Stimulated activated CD8-positive, alpha-beta memory T cell treated with anti-CD3 and anti-CD28 coated beads, Interleukin-4, amount 100 ng/mL, for 48 hours (primary cell): ENCODE measurements around the gene RUNX1.

Source experiments
- DNase-seq: peaks from one replicate; pipeline ENCODE4 v3.0.0-alpha.2; 2020

The RUNX1 gene

DNA sequence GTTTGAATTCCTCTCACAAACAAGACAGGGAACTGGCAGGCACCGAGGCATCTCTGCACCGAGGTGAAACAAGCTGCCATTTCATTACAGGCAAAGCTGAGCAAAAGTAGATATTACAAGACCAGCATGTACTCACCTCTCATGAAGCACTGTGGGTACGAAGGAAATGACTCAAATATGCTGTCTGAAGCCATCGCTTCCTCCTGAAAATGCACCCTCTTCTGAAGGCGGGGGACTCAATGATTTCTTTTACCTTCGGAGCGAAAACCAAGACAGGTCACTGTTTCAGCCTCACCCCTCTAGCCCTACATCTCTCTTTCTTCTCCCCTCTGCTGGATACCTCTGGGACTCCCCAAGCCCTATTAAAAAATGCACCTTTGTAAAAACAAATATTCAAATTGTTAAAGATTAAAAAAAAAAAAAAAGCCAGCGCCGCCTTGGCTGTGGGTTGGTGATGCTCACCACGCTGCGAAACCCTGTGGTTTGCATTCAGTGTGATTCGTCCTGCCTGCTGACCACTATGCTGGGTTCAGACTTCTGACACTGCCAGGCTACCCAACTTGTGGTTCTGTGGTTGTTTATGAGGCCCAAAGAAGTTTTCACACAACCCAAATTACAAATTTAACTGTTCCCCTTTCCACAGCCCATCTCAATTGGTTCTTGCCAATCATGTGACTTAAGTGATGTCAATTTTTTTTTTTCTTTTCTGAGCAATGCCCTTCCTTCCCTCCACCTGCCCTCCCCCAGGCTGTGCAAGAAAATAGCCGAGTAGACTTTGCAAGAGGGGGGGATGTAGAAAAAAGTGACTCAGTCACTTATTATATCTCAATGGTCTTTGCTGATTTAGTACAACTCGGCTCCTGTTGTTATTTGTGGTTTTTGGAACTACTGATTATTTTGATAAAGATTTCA lies at the start of gene RUNX1:
Gene RUNX1 (minus strand): TSS at position 597 of the 912 bp plus-strand sequence.
- DNase-seq: peak; percentile 86

DNA sequence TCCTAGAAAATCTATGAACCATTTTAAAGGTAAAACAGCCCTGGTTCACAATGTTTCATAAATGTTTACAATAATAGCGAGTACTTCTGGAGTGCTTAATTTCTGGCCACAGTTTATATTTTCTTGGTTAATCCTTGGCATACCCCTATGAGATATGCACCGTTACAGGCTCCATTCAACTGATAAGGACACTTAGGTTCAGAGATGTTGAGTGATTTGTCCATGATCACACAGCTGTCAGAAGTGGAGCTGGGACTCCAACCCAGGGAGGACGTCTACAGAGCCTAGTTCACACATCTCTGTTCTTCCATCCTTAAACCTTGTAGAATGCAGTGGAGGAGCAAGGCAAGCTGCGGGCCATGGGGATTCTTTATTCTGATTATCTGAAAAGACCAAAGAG lies 48.4 kb upstream of the RUNX1 start:
- DNase-seq: no peak

- DNase-seq: no peak
Measured at GRCh38 chr21:35096959-35097358, 47.9 kb upstream of the RUNX1 start.

GRCh38 chr21:35095859-35096291 lies 46.8 kb upstream of the RUNX1 start:
- no peak for DNase-seq

- no peak for DNase-seq
Measured at GRCh38 chr21:35093514-35093913, 44.4 kb upstream of the RUNX1 start.

DNA sequence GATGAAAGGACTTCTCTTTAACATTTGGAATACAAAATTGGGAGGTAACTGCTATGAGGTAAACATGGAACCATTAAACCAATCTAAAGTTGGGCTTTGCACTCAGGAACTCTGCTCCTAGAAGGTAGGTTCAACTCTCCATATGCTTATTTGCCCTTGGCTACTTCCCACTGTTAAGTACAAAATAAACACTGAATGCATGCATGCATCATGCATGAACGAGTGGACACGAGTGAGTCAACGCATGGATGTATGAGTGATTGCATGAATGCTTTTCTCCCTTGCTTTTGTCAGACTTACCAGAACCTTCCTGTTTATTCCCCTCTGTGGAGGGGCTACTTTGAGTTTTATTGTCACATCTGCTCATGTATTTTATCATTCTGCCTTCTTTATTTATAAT lies 42.4 kb upstream of the RUNX1 start:
- DNase-seq: no peak

DNA sequence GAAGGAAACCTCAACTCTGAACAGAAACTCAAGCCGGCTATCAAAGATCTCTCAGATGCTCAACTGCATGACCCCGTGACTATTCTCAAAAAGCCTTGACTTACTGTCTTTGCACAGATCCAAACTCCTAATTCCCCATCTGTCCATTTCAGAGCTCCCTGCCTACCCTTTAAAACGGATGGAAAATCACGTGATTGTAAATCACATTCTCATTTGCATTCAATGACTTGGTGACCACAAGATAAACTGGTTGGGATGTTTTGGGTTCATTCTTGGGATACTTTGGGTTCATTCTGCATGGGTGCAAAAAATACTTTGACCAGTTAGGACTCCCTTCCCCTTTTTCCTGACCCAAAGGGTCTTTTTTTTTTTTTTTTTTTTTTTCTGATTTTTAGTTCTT lies 41.3 kb upstream of the RUNX1 start:
- no peak for DNase-seq

DNA sequence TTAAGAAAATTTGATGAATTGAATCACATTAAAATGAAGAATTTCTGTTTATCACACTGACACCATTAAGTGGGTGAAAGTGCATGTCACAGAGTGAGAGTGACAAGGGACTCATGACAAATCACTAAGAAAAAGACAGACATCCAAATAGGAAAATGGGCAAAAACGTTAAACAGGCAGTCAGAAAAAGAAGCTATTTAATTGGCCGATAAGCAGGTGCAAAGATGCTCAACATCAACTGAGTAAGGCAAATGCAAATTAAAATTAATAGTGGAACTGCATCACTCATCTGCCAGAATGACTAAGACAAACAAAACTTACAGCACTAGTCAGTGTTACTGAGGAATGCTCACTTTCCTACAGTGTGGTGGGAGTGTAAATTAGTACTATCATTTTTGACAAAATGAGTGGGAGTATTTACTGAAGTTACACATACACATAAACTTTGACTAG lies 39.2 kb upstream of the RUNX1 start:
- no peak for DNase-seq

DNA sequence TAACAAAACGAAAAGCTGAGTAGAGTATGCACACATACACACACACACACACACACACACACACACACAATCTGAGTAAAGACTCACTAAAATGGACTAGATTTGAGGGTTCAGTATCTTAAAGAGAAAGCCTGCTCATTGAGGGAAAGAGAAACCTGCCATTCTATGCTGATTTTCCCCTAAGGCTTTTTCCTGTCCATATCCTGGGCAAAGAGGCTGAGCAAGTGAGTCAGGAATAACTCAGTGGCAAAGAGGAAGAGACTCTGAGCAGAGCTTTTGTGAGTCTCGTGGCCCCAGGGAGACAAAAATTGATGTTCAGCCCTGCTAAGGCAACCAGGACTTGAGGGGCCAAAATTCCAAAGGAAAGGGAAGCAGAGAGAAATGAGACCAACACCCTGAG lies 37.3 kb upstream of the RUNX1 start:
- DNase-seq: no peak

DNA sequence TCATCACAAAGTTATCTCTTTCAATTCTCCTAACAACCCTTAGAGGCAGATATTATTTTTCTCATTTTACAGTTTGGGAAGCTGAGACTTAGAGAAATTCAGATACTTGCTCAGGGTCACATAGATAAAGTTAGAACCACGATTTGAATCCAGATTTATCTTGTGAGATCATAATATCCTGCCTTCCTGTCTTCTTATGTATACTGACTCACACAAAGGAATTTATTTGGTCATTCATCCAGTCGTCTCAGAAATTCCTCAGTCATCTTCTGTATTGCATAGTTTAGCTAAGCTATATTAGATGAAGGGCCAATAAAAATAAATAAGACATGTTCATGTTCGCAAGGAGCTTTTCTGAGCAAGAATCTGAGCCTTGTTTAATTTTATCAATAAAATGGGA lies 35.8 kb upstream of the RUNX1 start:
- no peak for DNase-seq

DNA sequence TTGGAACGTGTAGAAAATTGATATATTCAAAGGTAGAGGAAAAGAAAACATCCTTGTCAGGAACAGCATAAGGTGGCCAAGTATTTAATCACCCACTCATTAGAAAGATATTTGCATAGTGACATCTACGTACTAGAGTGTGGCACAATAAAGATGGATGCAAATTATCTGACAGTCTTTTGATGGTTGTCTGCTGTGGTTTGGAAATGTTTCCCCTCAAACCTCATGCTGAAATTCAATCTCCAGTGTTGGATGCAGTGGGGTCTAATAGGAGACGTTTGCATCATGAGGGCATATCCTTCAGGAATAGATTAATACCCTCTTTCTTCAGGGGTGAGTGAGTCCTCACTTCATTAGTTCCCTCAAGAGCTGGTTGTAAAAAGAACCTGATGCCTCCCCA lies 34.1 kb upstream of the RUNX1 start:
- no peak for DNase-seq

- DNase-seq: no peak
Measured at GRCh38 chr21:35081861-35082260, 32.8 kb upstream of the RUNX1 start.

DNA sequence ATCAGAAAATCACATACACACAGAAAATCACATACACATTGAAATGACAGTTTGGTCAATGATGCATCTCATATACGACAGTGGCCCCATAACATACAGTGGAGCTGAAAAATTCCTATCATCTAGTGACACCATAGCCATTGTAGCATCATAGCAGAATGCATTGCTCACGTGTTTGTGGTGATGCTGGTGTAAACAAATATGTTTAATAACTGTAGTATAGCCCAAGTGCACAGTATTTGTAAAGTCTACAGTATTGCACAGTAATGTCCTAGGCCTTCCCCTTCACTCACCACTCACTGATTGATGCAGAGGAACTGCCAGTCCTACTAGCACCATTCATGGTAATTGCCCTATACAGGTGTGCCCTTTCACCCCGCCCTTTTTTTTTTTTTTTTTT lies 30.1 kb upstream of the RUNX1 start:
- DNase-seq: no peak

DNA sequence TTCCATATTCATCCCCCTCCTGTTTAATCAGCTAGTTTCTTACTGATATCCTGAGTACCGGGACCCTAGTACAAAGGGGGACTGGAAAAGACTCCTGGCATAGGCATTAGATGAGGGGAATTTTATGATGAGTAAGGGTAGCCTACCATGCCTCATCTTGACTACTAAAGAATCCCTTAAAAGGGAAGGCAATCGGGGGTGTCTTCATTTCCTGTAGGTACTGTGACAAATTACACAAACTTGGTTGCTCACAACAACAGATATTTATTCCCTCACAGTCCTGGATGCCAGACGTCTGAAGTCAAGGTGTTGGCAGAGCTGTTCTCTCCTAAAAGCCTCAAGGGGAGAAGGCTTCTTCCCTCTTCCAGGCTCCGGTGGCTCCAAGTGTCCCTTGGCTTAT lies 28.9 kb upstream of the RUNX1 start:
- DNase-seq: no peak

DNA sequence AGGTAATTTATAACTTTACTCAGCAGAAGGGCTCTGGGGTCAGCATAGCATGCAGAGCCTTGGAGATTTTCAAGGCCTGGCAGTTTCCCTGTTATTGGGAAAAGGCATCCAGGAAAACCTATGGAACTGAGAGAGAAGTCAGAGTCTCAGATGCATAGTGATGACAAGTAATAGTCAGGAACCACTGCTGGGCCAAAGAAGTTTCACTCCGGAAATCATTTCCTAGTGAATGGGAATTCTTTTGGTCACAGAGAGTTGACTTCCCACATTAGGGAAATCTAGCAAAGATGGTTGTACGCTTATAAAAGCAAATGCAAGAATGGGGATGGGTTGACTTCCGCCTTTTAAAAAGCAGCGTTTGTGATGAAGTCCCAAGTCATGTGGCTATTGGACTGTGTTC lies 28.4 kb upstream of the RUNX1 start:
- DNase-seq: no peak

- DNase-seq: no peak
Measured at GRCh38 chr21:35075546-35075945, 26.4 kb upstream of the RUNX1 start.

DNA sequence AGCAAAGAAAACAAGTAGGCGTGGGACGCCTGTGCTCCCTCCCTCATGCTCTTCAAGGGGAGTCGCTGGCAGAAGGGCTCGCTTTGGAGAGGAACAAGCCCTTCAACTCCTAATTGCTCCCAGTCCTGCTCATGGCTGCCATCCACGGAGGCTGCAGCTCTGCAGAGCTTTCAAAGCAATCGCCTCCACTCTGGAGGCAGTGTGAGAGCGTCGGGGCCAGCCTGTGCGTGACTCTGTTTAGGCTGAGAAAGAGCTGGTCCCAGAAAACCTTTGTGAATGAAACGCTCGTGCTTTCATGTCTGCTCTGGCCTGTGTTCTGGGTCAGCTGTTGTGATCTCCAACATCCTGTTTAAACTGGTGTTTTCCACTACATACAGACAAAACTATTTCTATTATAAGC lies 23.9 kb upstream of the RUNX1 start:
- DNase-seq: no peak

- DNase-seq: no peak
Measured at GRCh38 chr21:35072557-35072956, 23.5 kb upstream of the RUNX1 start.

DNA sequence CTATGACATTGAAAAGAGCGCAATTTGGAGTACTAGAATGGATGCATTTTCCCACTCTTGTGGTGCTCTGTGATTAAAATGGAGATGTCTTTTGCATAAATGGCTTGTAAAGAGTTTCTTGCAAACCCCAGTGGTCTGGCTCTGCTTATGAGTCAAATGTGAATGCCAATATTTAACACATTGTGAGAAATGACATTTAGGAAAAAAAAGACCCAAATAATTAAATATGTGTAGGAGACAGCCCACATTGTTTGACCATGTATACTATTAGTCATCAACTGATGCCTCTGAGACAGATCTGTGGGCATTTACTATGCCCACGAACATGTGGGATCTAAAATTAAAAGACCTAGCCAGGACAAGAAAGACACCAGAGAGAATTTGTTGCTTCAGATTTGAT lies 22.2 kb upstream of the RUNX1 start:
- no peak for DNase-seq

GRCh38 chr21:35070436-35070835 lies 21.3 kb upstream of the RUNX1 start:
- DNase-seq: no peak

- DNase-seq: no peak
Measured at GRCh38 chr21:35066824-35067223, 17.7 kb upstream of the RUNX1 start.

DNA sequence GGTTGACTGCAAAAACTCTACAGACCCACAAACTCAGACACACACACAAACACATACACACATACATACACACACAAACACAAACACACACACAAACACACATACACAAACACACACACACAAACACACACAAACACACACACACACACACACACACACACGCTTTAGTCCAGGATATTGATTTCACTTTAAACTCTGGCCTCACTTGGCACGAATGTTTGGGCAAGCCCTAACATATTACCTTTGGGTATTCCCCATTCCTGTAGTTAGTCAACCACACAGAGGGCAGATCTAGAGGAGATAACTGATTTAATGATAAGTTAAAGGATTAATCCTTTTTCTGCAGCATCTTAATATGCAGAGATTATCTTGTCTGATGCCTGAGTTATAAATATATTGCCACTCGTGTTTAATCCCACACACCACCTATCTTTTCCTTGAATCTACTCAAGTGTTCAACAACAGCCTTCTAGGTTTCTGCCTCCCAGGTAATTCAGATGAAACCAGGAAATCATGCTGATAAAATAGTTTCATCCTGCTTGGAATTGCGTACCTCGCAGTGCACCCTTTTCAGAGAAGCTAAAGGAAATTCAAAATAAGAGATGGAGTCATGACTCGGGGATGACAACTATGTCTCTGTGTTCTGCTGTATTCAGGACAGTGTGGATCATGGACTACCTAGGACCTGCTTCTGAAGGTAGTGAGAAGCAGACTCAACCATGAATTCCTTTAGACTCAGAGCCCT lies 14.5 kb upstream of the RUNX1 start:
- DNase-seq: no peak

DNA sequence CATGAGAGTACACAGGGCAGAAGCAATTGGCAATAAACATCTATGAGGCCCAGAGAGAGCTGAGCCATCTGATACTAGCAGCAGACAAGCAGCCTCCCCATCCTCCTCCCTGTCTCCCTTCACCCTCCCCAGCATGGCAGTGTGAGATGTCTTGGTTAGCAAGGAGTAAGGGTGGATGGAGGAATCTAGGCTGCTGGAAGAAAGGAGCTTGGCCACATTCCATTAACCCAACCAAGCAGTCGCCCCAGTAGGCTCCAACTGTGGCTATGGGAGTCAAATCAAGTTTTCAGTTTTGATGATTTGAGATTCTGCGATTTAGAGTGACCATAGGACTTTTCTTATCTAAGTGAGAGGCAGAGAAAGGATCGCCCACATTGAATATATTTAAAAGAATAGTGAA lies 12.9 kb upstream of the RUNX1 start:
- no peak for DNase-seq

DNA sequence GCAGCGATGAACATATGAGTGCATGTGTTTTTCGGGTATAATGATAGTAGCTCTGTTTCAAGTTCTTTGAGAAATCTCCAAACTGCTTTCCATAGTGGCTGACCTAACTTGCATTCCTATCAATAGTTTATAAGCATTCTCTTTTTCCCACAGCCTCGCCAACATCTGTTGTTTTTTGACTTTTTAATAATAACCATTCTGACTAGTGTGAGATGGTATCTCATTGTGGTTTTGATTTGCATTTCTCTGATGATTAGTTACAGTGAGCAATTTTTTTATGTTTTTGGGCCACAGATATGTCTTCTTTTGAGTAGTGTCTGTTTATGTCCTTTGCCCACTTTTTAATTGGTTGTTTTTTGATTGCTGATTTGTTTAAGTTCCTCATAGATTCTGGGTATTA lies 10.6 kb upstream of the RUNX1 start:
- no peak for DNase-seq
